ENCODE data around the gene EFEMP1.

The EFEMP1 gene

GRCh38 chr2:55907686-55908085 is 15.9 kb downstream of the EFEMP1 start:
- no peaks in the 10 kb centered on the region for H3K27me3 ChIP-seq (ENCODE audit: control insufficient read depth in 3 of 3, insufficient read depth in 3 of 3, low read depth in 1 of 3, low read length in 3 of 3)
- no peaks in the 10 kb centered on the region for H3K79me1 ChIP-seq (ENCODE audit: low read depth, low read length)
- no CpG with 5 or more reads among the region's 3 CpGs for WGBS, 2 donors (ENCODE audit: extremely low coverage in 2 of 2, insufficient read length in 2 of 2, insufficient replicate concordance in 1 of 2)
- H2BK5ac ChIP-seq (ENCODE audit: low read length) = no peak overlapping the region
- no peak overlapping the region for H4K8ac ChIP-seq (ENCODE audit: low read depth, low read length)
- no peak overlapping the region for H3K9ac ChIP-seq (ENCODE audit: low read depth, low read length, poor library complexity)
- H2BK15ac ChIP-seq (ENCODE audit: low read length) = no peak overlapping the region
- no peak overlapping the region for H3K4me3 ChIP-seq (ENCODE audit: low read length in 2 of 2)
- no peak overlapping the region for H3K23ac ChIP-seq (ENCODE audit: low read depth, low read length, poor library complexity)
- no peak overlapping the region for H2BK12ac ChIP-seq (ENCODE audit: low read length)
- H3K14ac ChIP-seq (ENCODE audit: low read length) = no peak overlapping the region
- no peaks in the 10 kb centered on the region for H3K9me3 ChIP-seq (replicated peaks in 1 of 2; ENCODE audit: control insufficient read depth in 2 of 2, insufficient read depth in 1 of 2, low read depth in 1 of 2, low read length in 2 of 2)
- no peaks in the 10 kb centered on the region for H3K36me3 ChIP-seq (replicated peaks in 1 of 2; ENCODE audit: control insufficient read depth in 2 of 2, insufficient read depth in 2 of 2, low read length in 2 of 2)
- H3K4me1 ChIP-seq (ENCODE audit: control insufficient read depth in 2 of 2, insufficient read depth in 1 of 2, low read depth in 1 of 2, low read length in 2 of 2) = no peaks in the 10 kb centered on the region
- H3K18ac ChIP-seq (ENCODE audit: low read length) = no peak overlapping the region
- H3K27ac ChIP-seq (replicated peaks; ENCODE audit: low read length) = no peak overlapping the region
- no peak overlapping the region for H3K4ac ChIP-seq (ENCODE audit: low read length)
- H2BK120ac ChIP-seq (ENCODE audit: low read depth, low read length) = no peak overlapping the region
- DNase-seq (ENCODE audit: low spot score) = no peak
- no peak overlapping the region for H2AK5ac ChIP-seq (ENCODE audit: low read depth, low read length)
- no peak overlapping the region for H4K91ac ChIP-seq (ENCODE audit: low read depth, low read length, poor library complexity)
- H2AFZ ChIP-seq (ENCODE audit: low read length) = no peak overlapping the region
- H3K4me2 ChIP-seq (ENCODE audit: insufficient read depth, low read length, poor library complexity, severe bottlenecking) = no peak overlapping the region

DNA sequence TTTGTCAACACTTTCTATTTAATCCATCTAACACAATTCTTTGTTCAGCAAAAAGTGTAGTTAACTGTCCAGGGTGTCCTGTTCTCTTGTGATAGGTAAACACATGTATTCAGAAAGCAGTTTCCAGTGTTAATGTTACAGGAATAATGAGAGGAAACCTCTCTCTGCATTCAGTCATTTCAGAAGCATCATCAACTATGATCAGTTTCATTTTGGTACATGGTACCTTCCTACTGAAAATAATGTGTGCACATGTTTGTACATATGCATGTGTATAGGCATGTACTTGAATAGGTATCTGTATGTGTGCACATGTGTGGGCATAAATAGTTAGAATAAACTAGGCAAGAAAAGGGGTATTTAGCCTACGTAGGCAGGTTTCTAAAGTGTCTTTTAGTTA is 16.6 kb downstream of the EFEMP1 start:
- no CpG with 5 or more reads among the region's 1 CpG for WGBS, 2 donors (ENCODE audit: extremely low coverage in 2 of 2, insufficient read length in 2 of 2, insufficient replicate concordance in 1 of 2)
- Histone ChIP-seq H3K4ac (ENCODE audit: low read length) (no peak overlapping the region), H3K4me1 (ENCODE audit: control insufficient read depth in 2 of 2, insufficient read depth in 1 of 2, low read depth in 1 of 2, low read length in 2 of 2) (no peaks in the 10 kb centered on the region), H2BK12ac (ENCODE audit: low read length) (no peak overlapping the region), H3K27me3 (ENCODE audit: control insufficient read depth in 3 of 3, insufficient read depth in 3 of 3, low read depth in 1 of 3, low read length in 3 of 3) (no peaks in the 10 kb centered on the region), H3K4me2 (ENCODE audit: insufficient read depth, low read length, poor library complexity, severe bottlenecking) (no peak overlapping the region), H4K91ac (ENCODE audit: low read depth, low read length, poor library complexity) (no peak overlapping the region), H4K8ac (ENCODE audit: low read depth, low read length) (no peak overlapping the region), H3K18ac (ENCODE audit: low read length) (no peak overlapping the region), H3K79me1 (ENCODE audit: low read depth, low read length) (no peaks in the 10 kb centered on the region), H3K14ac (ENCODE audit: low read length) (no peak overlapping the region), H3K9ac (ENCODE audit: low read depth, low read length, poor library complexity) (no peak overlapping the region), H2BK15ac (ENCODE audit: low read length) (no peak overlapping the region), H3K23ac (ENCODE audit: low read depth, low read length, poor library complexity) (no peak overlapping the region), H3K27ac (replicated peaks; ENCODE audit: low read length) (no peak overlapping the region), H2AK5ac (ENCODE audit: low read depth, low read length) (no peak overlapping the region), H2AFZ (ENCODE audit: low read length) (no peak overlapping the region), H2BK120ac (ENCODE audit: low read depth, low read length) (no peak overlapping the region), H2BK5ac (ENCODE audit: low read length) (no peak overlapping the region), H3K4me3 (ENCODE audit: low read length in 2 of 2) (no peak overlapping the region), H3K9me3 (replicated peaks in 1 of 2; ENCODE audit: control insufficient read depth in 2 of 2, insufficient read depth in 1 of 2, low read depth in 1 of 2, low read length in 2 of 2) (no peaks in the 10 kb centered on the region), H3K36me3 (replicated peaks in 1 of 2; ENCODE audit: control insufficient read depth in 2 of 2, insufficient read depth in 2 of 2, low read length in 2 of 2) (no peaks in the 10 kb centered on the region)
- no peak for DNase-seq (ENCODE audit: low spot score)

GRCh38 chr2:55903727-55904126 is 19.9 kb downstream of the EFEMP1 start:
- H3K36me3 ChIP-seq (replicated peaks in 1 of 2; ENCODE audit: control insufficient read depth in 2 of 2, insufficient read depth in 2 of 2, low read length in 2 of 2) = no peaks in the 10 kb centered on the region
- H2BK12ac ChIP-seq (ENCODE audit: low read length) = no peak overlapping the region
- no peaks in the 10 kb centered on the region for H3K27me3 ChIP-seq (ENCODE audit: control insufficient read depth in 3 of 3, insufficient read depth in 3 of 3, low read depth in 1 of 3, low read length in 3 of 3)
- no peaks in the 10 kb centered on the region for H3K9me3 ChIP-seq (replicated peaks in 1 of 2; ENCODE audit: control insufficient read depth in 2 of 2, insufficient read depth in 1 of 2, low read depth in 1 of 2, low read length in 2 of 2)
- H3K23ac ChIP-seq (ENCODE audit: low read depth, low read length, poor library complexity) = no peak overlapping the region
- H2AK5ac ChIP-seq (ENCODE audit: low read depth, low read length) = no peak overlapping the region
- no CpG with 5 or more reads among the region's 2 CpGs for WGBS, 2 donors (ENCODE audit: extremely low coverage in 2 of 2, insufficient read length in 2 of 2, insufficient replicate concordance in 1 of 2)
- no peak for DNase-seq (ENCODE audit: low spot score)
- H3K9ac ChIP-seq (ENCODE audit: low read depth, low read length, poor library complexity) = no peak overlapping the region
- H3K27ac ChIP-seq (replicated peaks; ENCODE audit: low read length) = no peak overlapping the region
- H3K14ac ChIP-seq (ENCODE audit: low read length) = no peak overlapping the region
- no peak overlapping the region for H3K18ac ChIP-seq (ENCODE audit: low read length)
- H3K4ac ChIP-seq (ENCODE audit: low read length) = no peak overlapping the region
- H3K4me3 ChIP-seq (ENCODE audit: low read length in 2 of 2) = no peak overlapping the region
- H2AFZ ChIP-seq (ENCODE audit: low read length) = no peak overlapping the region
- H2BK5ac ChIP-seq (ENCODE audit: low read length) = no peak overlapping the region
- H3K4me2 ChIP-seq (ENCODE audit: insufficient read depth, low read length, poor library complexity, severe bottlenecking) = no peak overlapping the region
- no peaks in the 10 kb centered on the region for H3K79me1 ChIP-seq (ENCODE audit: low read depth, low read length)
- H4K91ac ChIP-seq (ENCODE audit: low read depth, low read length, poor library complexity) = no peak overlapping the region
- H2BK15ac ChIP-seq (ENCODE audit: low read length) = no peak overlapping the region
- no peak overlapping the region for H2BK120ac ChIP-seq (ENCODE audit: low read depth, low read length)
- H3K4me1 ChIP-seq (ENCODE audit: control insufficient read depth in 2 of 2, insufficient read depth in 1 of 2, low read depth in 1 of 2, low read length in 2 of 2) = no peaks in the 10 kb centered on the region
- no peak overlapping the region for H4K8ac ChIP-seq (ENCODE audit: low read depth, low read length)

- no peak overlapping the region for H3K18ac ChIP-seq (ENCODE audit: low read length)
- DNase-seq (ENCODE audit: low spot score) = no peak
- no peak overlapping the region for H2BK5ac ChIP-seq (ENCODE audit: low read length)
- H3K27ac ChIP-seq (replicated peaks; ENCODE audit: low read length) = no peak overlapping the region
- H3K4me2 ChIP-seq (ENCODE audit: insufficient read depth, low read length, poor library complexity, severe bottlenecking) = no peak overlapping the region
- H3K27me3 ChIP-seq (ENCODE audit: control insufficient read depth in 3 of 3, insufficient read depth in 3 of 3, low read depth in 1 of 3, low read length in 3 of 3) = no peaks in the 10 kb centered on the region
- H3K36me3 ChIP-seq (replicated peaks in 1 of 2; ENCODE audit: control insufficient read depth in 2 of 2, insufficient read depth in 2 of 2, low read length in 2 of 2) = no peaks in the 10 kb centered on the region
- no peak overlapping the region for H3K4me3 ChIP-seq (ENCODE audit: low read length in 2 of 2)
- H2AK5ac ChIP-seq (ENCODE audit: low read depth, low read length) = no peak overlapping the region
- no peak overlapping the region for H3K4ac ChIP-seq (ENCODE audit: low read length)
- no peak overlapping the region for H2BK12ac ChIP-seq (ENCODE audit: low read length)
- no peaks in the 10 kb centered on the region for H3K9me3 ChIP-seq (replicated peaks in 1 of 2; ENCODE audit: control insufficient read depth in 2 of 2, insufficient read depth in 1 of 2, low read depth in 1 of 2, low read length in 2 of 2)
- no peak overlapping the region for H4K91ac ChIP-seq (ENCODE audit: low read depth, low read length, poor library complexity)
- no peak overlapping the region for H3K9ac ChIP-seq (ENCODE audit: low read depth, low read length, poor library complexity)
- no peaks in the 10 kb centered on the region for H3K79me1 ChIP-seq (ENCODE audit: low read depth, low read length)
- no peak overlapping the region for H2AFZ ChIP-seq (ENCODE audit: low read length)
- H3K14ac ChIP-seq (ENCODE audit: low read length) = no peak overlapping the region
- no peak overlapping the region for H4K8ac ChIP-seq (ENCODE audit: low read depth, low read length)
- H3K4me1 ChIP-seq (ENCODE audit: control insufficient read depth in 2 of 2, insufficient read depth in 1 of 2, low read depth in 1 of 2, low read length in 2 of 2) = no peaks in the 10 kb centered on the region
- H2BK120ac ChIP-seq (ENCODE audit: low read depth, low read length) = no peak overlapping the region
- H3K23ac ChIP-seq (ENCODE audit: low read depth, low read length, poor library complexity) = no peak overlapping the region
- no peak overlapping the region for H2BK15ac ChIP-seq (ENCODE audit: low read length)
Observed at GRCh38 chr2:55902971-55903370, 20.6 kb downstream of the EFEMP1 start.

Measured in neuronal stem cell (in vitro differentiated cells).